Measurements from ENCODE around the gene CPED1.

DNA sequence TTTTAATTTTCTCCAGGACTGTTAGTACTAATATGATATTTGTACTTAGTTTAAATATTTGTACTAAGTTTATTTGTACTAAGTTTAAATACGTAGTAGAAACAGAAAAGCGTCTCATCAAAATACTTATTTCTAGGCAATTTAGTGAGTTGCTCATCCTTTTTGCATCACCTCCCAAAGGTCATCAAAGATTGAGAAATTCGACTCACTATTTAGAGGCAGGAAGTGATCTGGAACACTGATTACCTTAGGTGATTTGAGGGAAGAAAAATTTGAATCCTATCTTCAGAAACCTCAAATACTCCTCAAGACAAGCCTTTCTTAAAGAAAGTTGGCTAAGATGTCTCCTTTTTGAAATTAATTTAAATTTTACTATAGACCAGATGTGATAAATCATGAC, 354.8 kb downstream of the CPED1 start:
- TF ChIP-seq, protein P1, sequence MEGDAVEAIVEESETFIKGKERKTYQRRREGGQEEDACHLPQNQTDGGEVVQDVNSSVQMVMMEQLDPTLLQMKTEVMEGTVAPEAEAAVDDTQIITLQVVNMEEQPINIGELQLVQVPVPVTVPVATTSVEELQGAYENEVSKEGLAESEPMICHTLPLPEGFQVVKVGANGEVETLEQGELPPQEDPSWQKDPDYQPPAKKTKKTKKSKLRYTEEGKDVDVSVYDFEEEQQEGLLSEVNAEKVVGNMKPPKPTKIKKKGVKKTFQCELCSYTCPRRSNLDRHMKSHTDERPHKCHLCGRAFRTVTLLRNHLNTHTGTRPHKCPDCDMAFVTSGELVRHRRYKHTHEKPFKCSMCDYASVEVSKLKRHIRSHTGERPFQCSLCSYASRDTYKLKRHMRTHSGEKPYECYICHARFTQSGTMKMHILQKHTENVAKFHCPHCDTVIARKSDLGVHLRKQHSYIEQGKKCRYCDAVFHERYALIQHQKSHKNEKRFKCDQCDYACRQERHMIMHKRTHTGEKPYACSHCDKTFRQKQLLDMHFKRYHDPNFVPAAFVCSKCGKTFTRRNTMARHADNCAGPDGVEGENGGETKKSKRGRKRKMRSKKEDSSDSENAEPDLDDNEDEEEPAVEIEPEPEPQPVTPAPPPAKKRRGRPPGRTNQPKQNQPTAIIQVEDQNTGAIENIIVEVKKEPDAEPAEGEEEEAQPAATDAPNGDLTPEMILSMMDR (conservative IDR thresholded peaks at IDR 0.05 in 1 of 2, IDR thresholded peaks at IDR 0.05 in 1 of 2; ENCODE audit: low read depth in 1 of 2, low read length in 2 of 2): no peak
- no peak for TF ChIP-seq EZH2 (IDR thresholded peaks at IDR 0.05; ENCODE audit: low read length, missing control alignments)

Data from fibroblast of lung (primary cell).